Stimulated activated naive CD8-positive, alpha-beta T cell treated with anti-CD3 and anti-CD28 coated beads, Interleukin-15, amount 100 ng/mL, for 72 hours (primary cell): ENCODE measurements around the gene CFAP57.

ENCODE experiments used
- ATAC-seq: fragments of 150-1000 bp; cut with Tn5 transposase; 2 replicates; pipeline ENCODE4 v1.10.0; 2021; ENCODE audit warnings: mild to moderate bottlenecking, moderate library complexity
- DNase-seq, 2 donors: peaks; one replicate each; pipeline ENCODE4 v3.0.0; 2021 to 2022
- H3K27ac Mint-ChIP-seq, 2 donors: one replicate each; pipeline ENCODE4 v1.8.0; 2022; ENCODE audit warnings: mild to moderate bottlenecking in 2 of 2, mixed read lengths in 2 of 2, moderate library complexity in 2 of 2
- H3K27me3 Mint-ChIP-seq: one replicate; pipeline ENCODE4 v1.8.0; 2022; ENCODE audit warnings: mixed read lengths
- H3K4me1 Mint-ChIP-seq: one replicate; pipeline ENCODE4 v1.8.0; 2022; ENCODE audit warnings: mild to moderate bottlenecking, mixed read lengths
- H3K4me3 Mint-ChIP-seq, 2 donors: one replicate each; pipeline ENCODE4 v1.8.0; 2022; ENCODE audit warnings: mild to moderate bottlenecking in 2 of 2, mixed read lengths in 2 of 2, moderate library complexity in 1 of 2
- H3K9me3 Mint-ChIP-seq, 2 donors: one replicate each; pipeline ENCODE4 v1.8.0; 2022; ENCODE audit warnings: mixed read lengths in 2 of 2

CFAP57 gene

GRCh38 chr1:43285269-43285990 is 113.3 kb downstream of the CFAP57 start, which contains the start of gene C1orf210:
C1orf210 (minus strand) TSS chr1:43285581; CDS start chr1:43283270, 2,311 bp downstream.
- H3K27ac Mint-ChIP-seq, result no peak within 1 kb of the TSS
- ATAC-seq (no peak), DNase-seq (no peak)
- peaks cover 13% of the 10 kb centered on the region for H3K4me1 Mint-ChIP-seq
- no peaks in the 10 kb centered on the region for H3K9me3 Mint-ChIP-seq
- H3K4me3 Mint-ChIP-seq, result no peak within 1 kb of the TSS
- H3K27me3 Mint-ChIP-seq, result peaks cover 13% of the 10 kb centered on the region

- Mint-ChIP-seq H3K27me3 (peaks cover 13% of the 10 kb centered on the region), H3K4me1 (peaks cover 13% of the 10 kb centered on the region), H3K4me3 (no peak overlapping the region), H3K9me3 (no peaks in the 10 kb centered on the region), H3K27ac (no peak overlapping the region)
- DNase-seq, result no peak
- ATAC-seq, result no peak
Measured at GRCh38 chr1:43286115-43286514, 114.0 kb downstream of the CFAP57 start.

GRCh38 chr1:43286533-43286932 is 114.4 kb downstream of the CFAP57 start:
- ATAC-seq (no peak), DNase-seq (no peak)
- Mint-ChIP-seq H3K27me3 (peaks cover 13% of the 10 kb centered on the region), H3K9me3 (no peaks in the 10 kb centered on the region), H3K4me3 (no peak overlapping the region), H3K4me1 (peaks cover 13% of the 10 kb centered on the region), H3K27ac (no peak overlapping the region)

DNA sequence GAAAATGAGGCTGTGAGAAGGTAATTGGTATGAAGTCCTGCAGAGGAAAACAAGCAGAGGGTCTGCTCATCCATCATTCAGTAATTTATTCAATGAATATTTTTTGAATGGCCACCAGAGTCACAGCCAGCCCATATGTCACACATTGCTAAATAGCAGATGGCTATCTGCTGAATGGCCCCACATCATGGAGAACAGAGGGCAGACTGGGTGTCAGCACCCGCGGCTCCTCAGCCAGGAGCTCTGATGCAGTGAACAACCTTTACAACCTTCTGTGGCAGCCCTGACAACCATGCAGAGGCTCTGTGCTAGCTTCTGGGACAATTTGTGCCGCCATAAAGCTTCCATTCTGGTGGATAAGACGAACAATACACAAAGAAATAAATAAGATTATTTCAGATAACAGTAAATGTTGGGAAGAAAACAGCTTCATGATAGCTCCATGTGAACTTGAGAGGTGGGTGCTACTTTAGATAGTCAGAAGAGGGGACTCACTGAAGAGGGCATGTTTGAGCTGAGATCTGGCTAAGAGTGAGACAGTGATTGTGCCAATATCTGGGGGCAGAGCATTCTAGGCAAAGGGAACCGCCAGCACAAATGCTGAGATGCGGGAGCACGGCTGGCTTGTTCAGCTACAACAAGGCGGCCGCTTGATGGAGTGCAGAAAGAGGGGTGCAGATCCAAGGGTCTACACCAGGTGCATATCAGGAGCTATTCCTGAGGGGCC is 116.1 kb downstream of the CFAP57 start:
- no peak for ATAC-seq

DNA sequence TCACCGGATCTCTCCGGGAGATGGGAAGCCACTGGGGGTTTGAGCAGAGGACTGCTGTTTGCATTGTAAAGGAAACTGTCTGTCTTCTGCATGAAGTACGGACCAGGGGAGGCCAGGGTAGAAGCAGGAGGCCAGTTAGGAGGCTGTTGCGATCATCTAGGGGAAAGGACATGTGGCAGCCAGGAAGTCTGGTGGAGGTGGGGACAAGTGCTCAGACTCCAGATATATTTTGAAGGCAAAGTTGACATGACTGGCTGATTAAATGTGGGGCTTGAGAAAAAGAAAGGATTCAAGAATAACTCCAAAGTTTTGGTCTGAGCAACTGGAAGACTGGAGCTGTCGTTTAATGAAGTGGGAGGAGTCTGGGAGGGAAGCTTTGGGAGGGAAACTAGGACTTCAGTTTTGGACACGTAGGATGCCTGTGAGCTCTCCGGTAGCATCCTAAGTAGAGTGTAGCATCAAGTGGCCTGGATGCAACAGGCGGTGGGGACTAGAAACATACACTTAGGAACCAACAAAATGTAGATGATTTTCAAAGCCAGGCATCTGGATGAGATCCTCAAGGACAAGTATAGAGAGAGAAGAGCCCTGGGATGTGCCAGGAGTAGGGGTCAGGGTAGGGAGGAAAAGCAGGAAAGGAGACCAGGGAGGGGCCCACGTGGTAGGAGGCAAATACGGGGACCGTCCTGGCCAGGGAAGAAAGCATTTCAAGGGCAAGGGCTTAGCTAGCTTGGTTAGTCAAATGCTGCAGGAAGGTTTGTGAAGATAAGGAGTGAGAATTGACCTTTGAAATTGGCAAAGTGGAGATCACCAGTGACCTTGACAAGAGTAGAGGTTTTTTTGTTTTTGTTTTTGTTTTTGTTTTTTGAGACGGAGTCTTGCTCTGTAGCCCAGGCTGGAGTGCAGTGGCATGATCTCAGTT is 116.9 kb downstream of the CFAP57 start:
- Mint-ChIP-seq H3K27me3 (peaks cover 13% of the 10 kb centered on the region), H3K4me3 (no peak overlapping the region), H3K4me1 (no peaks in the 10 kb centered on the region), H3K9me3 (no peaks in the 10 kb centered on the region), H3K27ac (no peak overlapping the region)
- no peak for ATAC-seq
- DNase-seq, result no peak

More for the DNA sequence above, 116.1 kb downstream of the CFAP57 start:
- H3K27ac Mint-ChIP-seq, result no peak overlapping the region
- no peaks in the 10 kb centered on the region for H3K9me3 Mint-ChIP-seq
- no peak overlapping the region for H3K4me3 Mint-ChIP-seq
- peaks cover 13% of the 10 kb centered on the region for H3K27me3 Mint-ChIP-seq
- DNase-seq, result no peak
- peaks cover 1% of the 10 kb centered on the region for H3K4me1 Mint-ChIP-seq

DNA sequence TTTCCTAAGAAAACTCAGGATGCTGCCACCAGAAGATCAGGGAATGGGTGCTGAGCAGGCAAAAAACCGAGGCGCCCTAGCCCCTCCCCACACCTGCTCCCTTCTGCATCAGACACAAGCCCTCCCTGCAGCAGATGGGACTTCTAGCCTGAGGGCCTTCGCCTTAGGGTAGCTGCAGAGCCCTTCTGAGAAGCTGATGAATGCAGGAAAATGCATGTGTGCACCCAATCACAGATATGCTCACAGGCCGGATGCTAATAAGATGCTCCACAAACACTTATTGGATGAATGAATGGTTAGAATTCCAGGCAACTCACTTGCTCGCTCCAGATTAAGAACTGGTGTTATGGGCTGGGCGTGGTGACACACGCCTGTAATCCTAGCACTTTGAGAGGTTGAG is 120.1 kb downstream of the CFAP57 start:
- peaks cover 24% of the 10 kb centered on the region for H3K4me1 Mint-ChIP-seq
- H3K27ac Mint-ChIP-seq, result no peak overlapping the region
- no peaks in the 10 kb centered on the region for H3K9me3 Mint-ChIP-seq
- no peak for DNase-seq
- H3K4me3 Mint-ChIP-seq, result no peak overlapping the region
- no peak for ATAC-seq
- H3K27me3 Mint-ChIP-seq, result peaks cover 9% of the 10 kb centered on the region

GRCh38 chr1:43292679-43293078 is 120.5 kb downstream of the CFAP57 start:
- ATAC-seq (no peak), DNase-seq (no peak)
- H3K27ac Mint-ChIP-seq, result no peak overlapping the region
- H3K4me3 Mint-ChIP-seq, result no peak overlapping the region
- H3K9me3 Mint-ChIP-seq, result no peaks in the 10 kb centered on the region
- H3K27me3 Mint-ChIP-seq, result peaks cover 4% of the 10 kb centered on the region
- peaks cover 24% of the 10 kb centered on the region for H3K4me1 Mint-ChIP-seq

GRCh38 chr1:43293176-43293575 is 121.0 kb downstream of the CFAP57 start:
- no peak for ATAC-seq
- Mint-ChIP-seq H3K4me1 (peaks cover 24% of the 10 kb centered on the region), H3K27ac (peak overlapping the region; percentile 62 to 79)

DNA sequence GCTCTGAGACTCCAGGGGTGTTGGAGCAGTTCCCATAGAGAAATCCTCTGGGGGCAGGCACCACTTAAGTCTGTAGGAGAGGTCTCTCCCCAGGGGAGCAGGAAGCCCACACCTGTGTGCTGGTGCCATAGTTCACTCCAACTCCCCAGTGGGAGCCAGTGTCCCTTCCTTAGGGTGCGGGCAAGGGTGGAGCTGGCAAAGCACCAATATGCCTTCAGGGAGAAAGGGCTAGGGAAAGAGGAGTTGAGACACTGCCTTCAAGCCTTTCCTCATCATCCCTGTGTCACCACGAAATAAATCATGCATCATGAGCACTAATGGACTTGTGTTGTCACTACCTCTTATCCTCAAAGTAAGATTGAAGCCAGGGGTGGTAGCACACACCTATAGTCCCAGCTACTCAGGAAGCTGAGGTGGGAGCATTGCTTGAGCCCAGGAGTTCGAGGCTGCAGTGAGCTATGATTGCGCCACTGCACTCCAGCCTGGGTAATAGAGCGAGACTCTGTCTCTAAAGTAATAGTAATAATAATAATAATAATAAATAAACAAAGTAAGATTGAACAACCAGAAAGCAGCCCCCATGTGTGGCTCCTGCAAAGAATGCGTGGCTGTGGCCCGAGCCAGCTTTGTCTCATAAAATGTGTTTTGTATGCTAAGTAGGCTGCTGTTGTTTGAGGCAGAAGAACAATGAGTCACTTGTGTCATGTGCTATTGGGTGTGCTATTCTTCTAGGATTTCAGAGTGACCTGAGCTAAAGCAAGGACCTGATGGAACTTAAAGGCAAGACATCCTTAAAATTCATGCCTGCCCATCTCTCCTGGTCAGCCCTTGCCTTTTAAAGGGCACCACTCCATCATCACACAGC is 122.0 kb downstream of the CFAP57 start:
- Mint-ChIP-seq H3K9me3 (no peaks in the 10 kb centered on the region), H3K4me1 (peaks cover 24% of the 10 kb centered on the region), H3K27me3 (no peaks in the 10 kb centered on the region), H3K27ac (peak overlapping the region in 1 of 2 donors; percentile 79), H3K4me3 (no peak overlapping the region)
- ATAC-seq (no peak), DNase-seq (no peak)

More at GRCh38 chr1:43293176-43293575, 121.0 kb downstream of the CFAP57 start:
- no peak for DNase-seq
- H3K4me3 Mint-ChIP-seq, result no peak overlapping the region
- no peaks in the 10 kb centered on the region for H3K9me3 Mint-ChIP-seq
- no peaks in the 10 kb centered on the region for H3K27me3 Mint-ChIP-seq

- DNase-seq (no peak), ATAC-seq (no peak)
Measured at GRCh38 chr1:43294761-43295160, 122.6 kb downstream of the CFAP57 start.

DNA sequence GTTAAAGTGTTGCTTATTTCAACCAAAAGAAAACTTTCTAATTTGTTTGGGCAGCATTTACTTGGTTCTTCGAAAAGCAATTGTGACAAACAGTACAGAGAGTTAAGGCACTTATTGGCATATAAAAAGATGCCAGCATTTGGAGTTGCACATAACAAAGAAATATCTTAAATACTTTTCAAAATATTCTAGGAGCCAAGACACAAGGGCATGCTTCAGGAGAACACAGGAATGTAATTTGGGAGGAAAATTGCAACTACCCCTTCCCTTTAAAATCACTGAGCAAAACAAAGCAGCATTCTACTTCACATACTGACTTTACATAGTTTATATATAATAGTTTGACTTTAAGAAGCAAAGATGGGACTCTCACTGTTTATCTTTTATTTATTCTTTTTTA is 124.1 kb downstream of the CFAP57 start:
- Mint-ChIP-seq H3K9me3 (no peaks in the 10 kb centered on the region), H3K4me3 (no peak overlapping the region), H3K4me1 (peaks cover 30% of the 10 kb centered on the region), H3K27me3 (no peaks in the 10 kb centered on the region), H3K27ac (peak overlapping the region in 1 of 2 donors; percentile 94)
- no peak for DNase-seq
- ATAC-seq, result no peak

More at GRCh38 chr1:43294761-43295160, 122.6 kb downstream of the CFAP57 start:
- peak overlapping the region in 1 of 2 donors; percentile 19 for H3K27ac Mint-ChIP-seq
- no peaks in the 10 kb centered on the region for H3K27me3 Mint-ChIP-seq
- H3K4me3 Mint-ChIP-seq, result no peak overlapping the region
- no peaks in the 10 kb centered on the region for H3K9me3 Mint-ChIP-seq
- H3K4me1 Mint-ChIP-seq, result peaks cover 24% of the 10 kb centered on the region

DNA sequence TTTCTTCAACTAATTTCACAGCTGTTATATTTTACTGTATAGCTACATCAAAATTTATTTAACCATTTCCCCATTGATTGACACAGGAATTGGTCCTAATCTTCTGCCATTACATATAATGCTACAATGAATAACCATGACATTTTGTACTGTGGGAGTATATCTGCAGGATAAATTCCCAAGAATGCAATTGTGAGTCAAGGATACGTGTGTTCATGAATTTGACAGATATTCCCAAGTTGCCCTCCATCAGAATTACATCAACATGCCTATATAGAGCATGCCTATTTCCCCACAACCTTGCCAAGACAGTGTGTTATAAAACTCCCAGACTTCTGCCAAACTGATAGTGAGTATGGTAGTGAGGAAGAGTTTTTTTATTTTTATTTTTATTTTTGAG is 125.9 kb downstream of the CFAP57 start:
- DNase-seq, result no peak
- Mint-ChIP-seq H3K27ac (peak overlapping the region in 1 of 2 donors; percentile 9), H3K4me3 (no peak overlapping the region), H3K4me1 (peaks cover 30% of the 10 kb centered on the region), H3K9me3 (no peaks in the 10 kb centered on the region), H3K27me3 (no peaks in the 10 kb centered on the region)
- ATAC-seq, result no peak

DNA sequence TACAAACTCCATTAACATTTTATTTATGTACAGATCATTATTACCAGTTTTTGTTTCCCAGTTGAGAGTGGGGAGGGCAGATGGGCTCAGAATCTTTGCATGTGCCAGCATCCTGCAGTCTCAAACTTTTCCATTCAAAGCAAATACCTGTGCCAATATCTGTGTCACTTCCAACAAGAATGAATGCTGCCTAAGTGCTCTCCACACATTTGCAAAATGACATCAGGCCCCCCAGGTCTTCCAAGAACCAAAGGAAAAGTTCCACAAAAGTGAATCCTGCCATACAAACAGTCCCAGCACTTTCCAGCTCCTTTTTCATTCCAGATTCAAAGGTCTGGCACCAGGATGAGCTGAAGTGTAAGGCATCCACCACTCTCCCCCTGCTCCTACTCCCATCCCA is 127.0 kb downstream of the CFAP57 start:
- H3K27ac Mint-ChIP-seq, result no peak overlapping the region
- no peak for ATAC-seq

DNA sequence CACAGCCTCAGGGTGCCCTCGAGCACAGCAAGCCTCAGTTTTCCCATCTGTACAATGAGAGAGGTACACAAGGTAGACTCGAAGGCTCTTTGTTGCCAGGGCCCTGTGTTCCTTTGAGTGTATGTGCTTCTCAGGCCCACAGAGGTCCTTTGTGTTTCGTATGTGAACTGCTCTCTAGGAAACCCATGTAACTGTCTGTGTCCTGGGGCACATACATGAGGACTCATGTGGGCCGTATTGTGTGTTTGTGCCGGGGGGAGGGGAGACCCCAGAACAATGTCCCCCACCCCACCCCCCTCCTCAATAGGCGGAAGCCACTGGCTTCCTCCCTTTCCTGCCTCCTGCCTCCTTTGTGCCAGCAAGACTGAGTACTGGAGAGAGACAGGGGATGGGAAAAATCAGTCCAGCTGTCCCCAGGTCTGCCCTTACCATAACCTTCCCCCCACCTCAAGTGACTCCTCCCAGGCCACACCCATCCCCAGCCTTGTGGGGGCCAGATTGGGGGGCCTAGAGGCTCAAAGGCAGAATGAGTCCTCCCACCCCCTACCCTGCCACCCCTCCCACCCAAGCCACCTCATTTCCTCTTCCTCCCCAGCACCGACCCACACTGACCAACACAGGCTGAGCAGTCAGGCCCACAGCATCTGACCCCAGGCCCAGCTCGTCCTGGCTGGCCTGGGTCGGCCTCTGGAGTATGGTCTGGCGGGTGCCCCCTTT is 128.4 kb downstream of the CFAP57 start, which contains the start of gene TIE1:
TSS of gene TIE1 (plus strand) at position 605 of the 717 bp plus-strand sequence. CDS start at position 695, 90 bp downstream.
- ATAC-seq (no peak), DNase-seq (no peak)
- H3K4me3 Mint-ChIP-seq, result no peak within 1 kb of the TSS
- peak within 1 kb of the TSS in 1 of 2 donors; percentile 85 for H3K27ac Mint-ChIP-seq
- H3K27me3 Mint-ChIP-seq, result no peaks in the 10 kb centered on the region
- H3K4me1 Mint-ChIP-seq, result peaks cover 20% of the 10 kb centered on the region
- H3K9me3 Mint-ChIP-seq, result no peaks in the 10 kb centered on the region

More for the DNA sequence above, 127.0 kb downstream of the CFAP57 start:
- H3K9me3 Mint-ChIP-seq, result no peaks in the 10 kb centered on the region
- H3K27me3 Mint-ChIP-seq, result no peaks in the 10 kb centered on the region
- H3K4me1 Mint-ChIP-seq, result peaks cover 30% of the 10 kb centered on the region
- no peak overlapping the region for H3K4me3 Mint-ChIP-seq
- DNase-seq, result no peak
